Dermis blood vessel endothelial cell (primary cell): ENCODE data around the gene WDR93. TPM values are rescaled to one million over a fixed set of nuclear protein-coding genes. Genes with fewer than 3 reads are reported as not detected.

ENCODE experiments used
- DNase-seq: peaks from one replicate; pipeline ENCODE4 v3.0.0; 2010
- total RNA-seq: library from RNA; depleted of rRNA; stranded (reverse); fragments of >200 nt; gene quantifications from 2 replicates; pipeline ENCODE4 v1.2.3, GENCODE V29; 2014

The WDR93 gene
- total RNA-seq, 1 donor from 2014 or later = not detected

- peak; percentile 79 for DNase-seq
Observed at GRCh38 chr15:89662893-89663626, 27.6 kb upstream of the WDR93 start.

GRCh38 chr15:89664441-89665350 is 25.9 kb upstream of the WDR93 start:
- DNase-seq = no peak

GRCh38 chr15:89665449-89666181 is 25.0 kb upstream of the WDR93 start:
- peak; percentile 67 for DNase-seq

- no peak for DNase-seq
Observed at GRCh38 chr15:89666184-89666857, 24.3 kb upstream of the WDR93 start.

GRCh38 chr15:89666858-89667705 is 23.5 kb upstream of the WDR93 start:
- DNase-seq = no peak

- no peak for DNase-seq
Observed at GRCh38 chr15:89667706-89667960, 23.0 kb upstream of the WDR93 start.

GRCh38 chr15:89668171-89668570 is 22.4 kb upstream of the WDR93 start:
- DNase-seq = no peak

GRCh38 chr15:89669309-89669865 is 21.2 kb upstream of the WDR93 start:
- no peak for DNase-seq

GRCh38 chr15:89669941-89670340 is 20.7 kb upstream of the WDR93 start:
- no peak for DNase-seq

GRCh38 chr15:89670971-89671560 is 19.5 kb upstream of the WDR93 start:
- no peak for DNase-seq

GRCh38 chr15:89671687-89672086 is 18.9 kb upstream of the WDR93 start:
- no peak for DNase-seq

- no peak for DNase-seq
Observed at GRCh38 chr15:89672221-89673164, 18.1 kb upstream of the WDR93 start.

GRCh38 chr15:89673165-89673512 is 17.5 kb upstream of the WDR93 start:
- DNase-seq = peak; percentile 62

GRCh38 chr15:89674526-89674925 is 16.1 kb upstream of the WDR93 start:
- DNase-seq = no peak

GRCh38 chr15:89675606-89676005 is 15.0 kb upstream of the WDR93 start:
- no peak for DNase-seq

- no peak for DNase-seq
Observed at GRCh38 chr15:89677381-89677780, 13.2 kb upstream of the WDR93 start.

GRCh38 chr15:89679212-89679611 is 11.4 kb upstream of the WDR93 start, which contains the start of gene PLIN1:
Gene PLIN1, minus strand, starts transcription at chr15:89679367. Its CDS starts 1,878 bp downstream, at chr15:89677489.
- DNase-seq = no peak

- DNase-seq = no peak
Observed at GRCh38 chr15:89680282-89680873, 10.2 kb upstream of the WDR93 start.

- DNase-seq = no peak
Observed at GRCh38 chr15:89681146-89681545, 9.5 kb upstream of the WDR93 start.
